NT2/D1 (cell line): ENCODE measurements around the gene C1orf174.

ENCODE experiments used
- YY1 ChIP-seq: IDR thresholded peaks from 2 replicates; pipeline ENCODE4 v1.6.1; 2011; ENCODE audit not compliant: insufficient read length, insufficient read depth
- ZNF274 ChIP-seq: IDR thresholded peaks from 2 replicates; pipeline ENCODE4 v1.6.1; 2011; ENCODE audit warnings: mild to moderate bottlenecking, low read depth, low read length

GRCh38 chr1:3922851-3923250 lies 22.8 kb upstream of the C1orf174 start:
- TF ChIP-seq YY1: no peak
- no peak for TF ChIP-seq ZNF274
